SK-N-SH treated with all-trans-retinoic acid at 6 μM for 48 hours (cell line): ENCODE results near the gene PHACTR2.

ENCODE experiments used
- ATAC-seq: fragments of 200-7000 bp; cut with Tn5 transposase; 3 replicates; pipeline ENCODE4 v1.9.1; 2020; ENCODE audit warnings: mild to moderate bottlenecking, moderate library complexity
- ARNTL ChIP-seq: fragments of 450-650 bp; formaldehyde crosslinking; IDR thresholded peaks from 2 replicates; pipeline ENCODE4 v1.5.0; 2020; ENCODE audit warnings: low read depth, mild to moderate bottlenecking, moderate library complexity, borderline replicate concordance
- BACH2 ChIP-seq: fragments of 250-450 bp; sonication (Bioruptor Pico); IDR thresholded peaks from 2 replicates; pipeline ENCODE4 v1.9.0; 2021; ENCODE audit warnings: mild to moderate bottlenecking, borderline replicate concordance
- CSDC2 ChIP-seq: fragments of 250-450 bp; sonication (Bioruptor Pico); IDR thresholded peaks from 2 replicates; pipeline ENCODE4 v1.5.0; 2020; ENCODE audit warnings: mild to moderate bottlenecking, moderate library complexity
- ESRRG ChIP-seq: fragments of 250-450 bp; sonication (Bioruptor Pico); IDR thresholded peaks from 2 replicates; pipeline ENCODE4 v1.6.1; 2021; ENCODE audit warnings: mild to moderate bottlenecking
- ISL1 ChIP-seq: fragments of 250-450 bp; sonication (Bioruptor Pico); IDR thresholded peaks from 2 replicates; pipeline ENCODE4 v2.1.2; 2022; ENCODE audit warnings: mild to moderate bottlenecking, moderate library complexity
- OSR1 ChIP-seq: fragments of 250-450 bp; sonication (Bioruptor Pico); IDR thresholded peaks from 2 replicates; pipeline ENCODE4 v1.8.0; 2022; ENCODE audit warnings: moderate library complexity, mild to moderate bottlenecking, inconsistent platforms
- PPARA ChIP-seq: fragments of 250-450 bp; sonication (Bioruptor Pico); IDR thresholded peaks from 2 replicates; pipeline ENCODE4 v1.5.0; 2020; ENCODE audit warnings: mild to moderate bottlenecking, borderline replicate concordance
- RARB ChIP-seq: fragments of 250-450 bp; sonication (Bioruptor Pico); IDR thresholded peaks from 2 replicates; pipeline ENCODE4 v1.8.0; 2021; ENCODE audit warnings: mild to moderate bottlenecking, moderate library complexity
- SNAI2 ChIP-seq: fragments of 250-450 bp; sonication (Bioruptor Pico); IDR thresholded peaks from 2 replicates; pipeline ENCODE4 v1.5.0; 2020; ENCODE audit warnings: mild to moderate bottlenecking, moderate library complexity
- TCF4 ChIP-seq: fragments of 250-450 bp; sonication (Bioruptor Pico); IDR thresholded peaks from 2 replicates; pipeline ENCODE4 v1.8.0; 2021; ENCODE audit warnings: mild to moderate bottlenecking, moderate library complexity, borderline replicate concordance
- TSHZ2 ChIP-seq: fragments of 250-450 bp; sonication (Bioruptor Pico); IDR thresholded peaks from 2 replicates; pipeline ENCODE4 v1.5.0; 2020; ENCODE audit warnings: mild to moderate bottlenecking, moderate library complexity
- ZC3H10 ChIP-seq: fragments of 250-450 bp; sonication (Bioruptor Pico); IDR thresholded peaks from 2 replicates; pipeline ENCODE4 v1.5.1; 2021; ENCODE audit warnings: mild to moderate bottlenecking, moderate library complexity
- ZFP3 ChIP-seq: fragments of 250-450 bp; sonication (Bioruptor Pico); IDR thresholded peaks from 2 replicates; pipeline ENCODE4 v1.5.0; 2020; ENCODE audit warnings: mild to moderate bottlenecking, moderate library complexity
- ZFP30 ChIP-seq: fragments of 450-650 bp; formaldehyde crosslinking; IDR thresholded peaks from 2 replicates; pipeline ENCODE4 v1.5.0; 2022; ENCODE audit warnings: mild to moderate bottlenecking, moderate library complexity
- ZNF565 ChIP-seq: fragments of 450-650 bp; formaldehyde crosslinking; conservative IDR thresholded peaks from 2 replicates; pipeline ENCODE4 v1.5.0; 2020; ENCODE audit warnings: low read depth, mild to moderate bottlenecking, moderate library complexity
- ZNF8 ChIP-seq: fragments of 450-650 bp; formaldehyde crosslinking; IDR thresholded peaks from 2 replicates; pipeline ENCODE4 v1.5.0; 2020; ENCODE audit warnings: mild to moderate bottlenecking, moderate library complexity
- TF ChIP-seq, protein P1 (sequence below): fragments of 250-450 bp; sonication (Bioruptor Pico); IDR thresholded peaks from 2 replicates; pipeline ENCODE4 v1.8.0; 2020; ENCODE audit warnings: mild to moderate bottlenecking, moderate library complexity, borderline replicate concordance
- TF ChIP-seq, protein P2 (sequence below): fragments of 250-450 bp; sonication (Bioruptor Pico); IDR thresholded peaks from 2 replicates; pipeline ENCODE4 v1.8.0; 2021; ENCODE audit warnings: low read depth, mild to moderate bottlenecking, moderate library complexity, borderline replicate concordance
- TF ChIP-seq, protein P3 (sequence below): fragments of 250-450 bp; sonication (Bioruptor Pico); IDR thresholded peaks from 2 replicates; pipeline ENCODE4 v1.5.1; 2021; ENCODE audit warnings: mild to moderate bottlenecking, moderate library complexity

The PHACTR2 gene

GRCh38 chr6:143758551-143758950, 80.8 kb downstream of the PHACTR2 start:
- no peak for ATAC-seq
- TF ChIP-seq, protein P1, sequence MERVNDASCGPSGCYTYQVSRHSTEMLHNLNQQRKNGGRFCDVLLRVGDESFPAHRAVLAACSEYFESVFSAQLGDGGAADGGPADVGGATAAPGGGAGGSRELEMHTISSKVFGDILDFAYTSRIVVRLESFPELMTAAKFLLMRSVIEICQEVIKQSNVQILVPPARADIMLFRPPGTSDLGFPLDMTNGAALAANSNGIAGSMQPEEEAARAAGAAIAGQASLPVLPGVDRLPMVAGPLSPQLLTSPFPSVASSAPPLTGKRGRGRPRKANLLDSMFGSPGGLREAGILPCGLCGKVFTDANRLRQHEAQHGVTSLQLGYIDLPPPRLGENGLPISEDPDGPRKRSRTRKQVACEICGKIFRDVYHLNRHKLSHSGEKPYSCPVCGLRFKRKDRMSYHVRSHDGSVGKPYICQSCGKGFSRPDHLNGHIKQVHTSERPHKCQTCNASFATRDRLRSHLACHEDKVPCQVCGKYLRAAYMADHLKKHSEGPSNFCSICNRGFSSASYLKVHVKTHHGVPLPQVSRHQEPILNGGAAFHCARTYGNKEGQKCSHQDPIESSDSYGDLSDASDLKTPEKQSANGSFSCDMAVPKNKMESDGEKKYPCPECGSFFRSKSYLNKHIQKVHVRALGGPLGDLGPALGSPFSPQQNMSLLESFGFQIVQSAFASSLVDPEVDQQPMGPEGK (CRISPR knock-in tag), result no peak
- TF ChIP-seq ESRRG (CRISPR knock-in tag) (no peak), BACH2 (CRISPR knock-in tag) (no peak), ZNF8 (CRISPR knock-in tag) (no peak), OSR1 (no peak), CSDC2 (CRISPR knock-in tag) (no peak), RARB (CRISPR knock-in tag) (no peak), ZFP3 (CRISPR knock-in tag) (no peak), TSHZ2 (CRISPR knock-in tag) (no peak), ISL1 (CRISPR knock-in tag) (no peak), PPARA (no peak), ARNTL (no peak), TCF4 (no peak), ZNF565 (CRISPR knock-in tag) (no peak), SNAI2 (CRISPR knock-in tag) (no peak)
- TF ChIP-seq, protein P2, sequence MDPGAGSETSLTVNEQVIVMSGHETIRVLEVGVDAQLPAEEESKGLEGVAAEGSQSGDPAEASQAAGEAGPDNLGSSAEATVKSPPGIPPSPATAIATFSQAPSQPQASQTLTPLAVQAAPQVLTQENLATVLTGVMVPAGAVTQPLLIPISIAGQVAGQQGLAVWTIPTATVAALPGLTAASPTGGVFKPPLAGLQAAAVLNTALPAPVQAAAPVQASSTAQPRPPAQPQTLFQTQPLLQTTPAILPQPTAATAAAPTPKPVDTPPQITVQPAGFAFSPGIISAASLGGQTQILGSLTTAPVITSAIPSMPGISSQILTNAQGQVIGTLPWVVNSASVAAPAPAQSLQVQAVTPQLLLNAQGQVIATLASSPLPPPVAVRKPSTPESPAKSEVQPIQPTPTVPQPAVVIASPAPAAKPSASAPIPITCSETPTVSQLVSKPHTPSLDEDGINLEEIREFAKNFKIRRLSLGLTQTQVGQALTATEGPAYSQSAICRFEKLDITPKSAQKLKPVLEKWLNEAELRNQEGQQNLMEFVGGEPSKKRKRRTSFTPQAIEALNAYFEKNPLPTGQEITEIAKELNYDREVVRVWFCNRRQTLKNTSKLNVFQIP (CRISPR knock-in tag), result no peak
- TF ChIP-seq, protein P3, sequence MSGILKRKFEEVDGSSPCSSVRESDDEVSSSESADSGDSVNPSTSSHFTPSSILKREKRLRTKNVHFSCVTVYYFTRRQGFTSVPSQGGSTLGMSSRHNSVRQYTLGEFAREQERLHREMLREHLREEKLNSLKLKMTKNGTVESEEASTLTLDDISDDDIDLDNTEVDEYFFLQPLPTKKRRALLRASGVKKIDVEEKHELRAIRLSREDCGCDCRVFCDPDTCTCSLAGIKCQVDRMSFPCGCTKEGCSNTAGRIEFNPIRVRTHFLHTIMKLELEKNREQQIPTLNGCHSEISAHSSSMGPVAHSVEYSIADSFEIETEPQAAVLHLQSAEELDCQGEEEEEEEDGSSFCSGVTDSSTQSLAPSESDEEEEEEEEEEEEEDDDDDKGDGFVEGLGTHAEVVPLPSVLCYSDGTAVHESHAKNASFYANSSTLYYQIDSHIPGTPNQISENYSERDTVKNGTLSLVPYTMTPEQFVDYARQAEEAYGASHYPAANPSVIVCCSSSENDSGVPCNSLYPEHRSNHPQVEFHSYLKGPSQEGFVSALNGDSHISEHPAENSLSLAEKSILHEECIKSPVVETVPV (CRISPR knock-in tag), result no peak

DNA sequence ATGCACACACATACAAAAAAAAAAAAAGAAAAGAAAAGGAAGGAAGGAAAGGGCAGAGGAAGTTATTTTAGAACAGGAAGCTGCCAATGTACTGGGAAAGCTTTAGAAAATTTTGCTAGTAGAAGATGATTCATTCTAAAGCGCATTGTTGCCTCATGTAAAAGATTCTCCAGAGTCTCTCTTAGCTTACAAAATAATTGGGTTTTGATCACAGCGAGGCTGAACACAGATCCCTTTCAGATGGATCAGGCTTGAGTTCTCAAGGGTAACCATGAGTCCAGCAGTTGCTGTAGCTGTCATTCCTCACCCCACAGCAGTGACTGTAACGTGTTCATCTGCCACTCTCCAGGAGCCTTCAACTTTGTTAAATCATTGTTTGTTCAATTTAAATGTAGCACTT, 81.9 kb downstream of the PHACTR2 start:
- no peak for ATAC-seq
- TF ChIP-seq BACH2 (CRISPR knock-in tag), result no peak
- TF ChIP-seq, protein P1 (CRISPR knock-in tag), result no peak
- TF ChIP-seq ESRRG (CRISPR knock-in tag), result no peak
- no peak for TF ChIP-seq ZC3H10 (CRISPR knock-in tag)
- no peak for TF ChIP-seq ZFP3 (CRISPR knock-in tag)
- TF ChIP-seq PPARA, result no peak
- no peak for TF ChIP-seq TSHZ2 (CRISPR knock-in tag)
- TF ChIP-seq, protein P2 (CRISPR knock-in tag), result no peak
- TF ChIP-seq, protein P3 (CRISPR knock-in tag), result no peak
- no peak for TF ChIP-seq ZNF565 (CRISPR knock-in tag)
- TF ChIP-seq TCF4, result no peak
- TF ChIP-seq OSR1, result no peak
- TF ChIP-seq CSDC2 (CRISPR knock-in tag), result no peak
- TF ChIP-seq ZFP30 (CRISPR knock-in tag), result no peak
- TF ChIP-seq ZNF8 (CRISPR knock-in tag), result no peak
